Ramos (cell line): Measurements from ENCODE around the gene GRK3.

Source experiments
- in situ Hi-C: fragments of 300-500 bp; cut with MboI; formaldehyde crosslinking; loops from one replicate; pipeline ENCODE4 v1.14.3; 2022; ENCODE audit warnings: low sequenced_read_pairs; ENCODE audit not compliant: unreplicated experiment

The GRK3 gene

DNA sequence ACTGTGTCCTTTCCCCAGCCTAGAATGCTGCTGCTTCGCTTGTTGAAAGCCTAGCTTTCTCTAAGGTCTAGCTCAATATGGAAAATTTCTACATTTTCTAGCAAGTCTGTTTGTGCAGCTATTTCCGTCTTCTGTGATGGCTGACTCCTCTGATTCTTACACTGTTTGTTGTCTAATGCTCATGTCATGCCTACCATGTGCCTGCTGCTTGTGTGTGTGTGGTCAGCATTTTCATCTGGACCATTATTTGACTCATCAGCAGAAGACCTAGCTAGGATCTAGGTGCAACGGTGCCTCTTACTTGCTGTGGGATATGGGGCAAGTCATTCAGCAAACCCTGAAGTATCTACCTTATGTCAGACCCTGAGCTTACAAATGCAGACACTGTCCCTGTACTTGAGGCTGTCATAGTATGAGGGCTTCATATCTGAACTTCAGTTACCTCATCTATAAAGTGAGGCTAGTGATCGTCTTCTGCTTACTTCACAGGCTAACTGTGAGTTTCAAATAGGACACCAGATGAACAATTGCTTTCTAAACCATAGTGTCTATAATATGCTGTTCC is 91.0 kb downstream of the GRK3 start:
- in situ Hi-C loops = no loop called here

DNA sequence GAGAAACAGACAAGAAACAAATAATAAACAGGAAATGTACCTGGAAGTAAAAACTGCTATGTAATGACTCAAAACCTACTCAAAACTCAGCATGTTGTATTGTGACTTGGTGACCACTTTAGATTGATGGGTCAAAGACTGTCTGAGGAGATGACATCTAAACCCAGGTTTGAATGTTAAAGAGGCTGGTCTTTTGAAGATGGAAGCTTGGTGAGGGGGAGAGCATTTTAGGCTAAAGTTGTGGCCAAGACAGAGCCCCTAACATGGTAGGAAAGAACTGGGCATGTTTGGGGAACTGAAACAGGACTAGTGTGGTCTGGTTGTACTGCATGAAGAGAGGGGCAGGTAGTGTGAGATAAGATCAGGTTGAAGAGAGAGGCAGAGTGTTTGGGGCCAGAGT is 92.2 kb downstream of the GRK3 start:
- in situ Hi-C loops = no loop called here

DNA sequence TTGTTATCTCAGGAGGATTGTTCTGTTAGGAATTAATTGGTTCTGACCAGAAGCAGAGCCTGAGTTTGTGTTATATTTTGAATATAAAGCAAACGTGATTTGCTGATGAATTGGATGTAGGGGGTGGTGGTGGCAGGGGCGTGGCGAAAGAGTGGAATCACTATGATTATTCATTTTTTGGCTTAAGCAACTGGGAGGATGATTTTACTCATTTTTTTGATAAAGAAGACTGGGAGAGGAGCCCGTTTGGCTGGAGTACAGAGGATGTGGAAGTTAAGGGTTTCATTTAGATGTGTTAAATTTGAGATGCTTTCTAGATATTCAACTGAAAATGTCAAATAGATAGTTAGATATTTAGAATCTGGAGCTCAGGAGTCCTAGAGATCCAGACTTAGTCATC is 94.2 kb downstream of the GRK3 start:
- in situ Hi-C loops = no loop called here

DNA sequence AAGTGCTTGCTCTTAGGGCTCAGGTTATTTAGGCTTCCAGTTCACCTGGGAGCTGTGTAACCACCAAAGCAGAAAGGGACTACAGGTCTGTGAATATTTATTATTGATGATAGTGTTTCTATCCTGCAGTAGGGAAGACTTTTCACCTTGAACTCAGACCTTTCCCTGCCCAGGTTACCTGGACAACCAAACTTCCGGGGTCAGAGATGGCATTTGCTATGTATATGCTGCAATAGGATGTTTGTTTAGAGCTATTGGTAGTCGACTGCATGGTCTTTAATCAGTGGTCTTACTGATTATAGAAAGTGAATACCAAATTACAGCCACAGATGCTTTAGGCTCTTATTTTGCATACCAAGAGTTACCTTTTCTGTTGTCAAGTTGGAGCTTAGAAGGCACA is 94.9 kb downstream of the GRK3 start:
- in situ Hi-C loops = no loop called here

DNA sequence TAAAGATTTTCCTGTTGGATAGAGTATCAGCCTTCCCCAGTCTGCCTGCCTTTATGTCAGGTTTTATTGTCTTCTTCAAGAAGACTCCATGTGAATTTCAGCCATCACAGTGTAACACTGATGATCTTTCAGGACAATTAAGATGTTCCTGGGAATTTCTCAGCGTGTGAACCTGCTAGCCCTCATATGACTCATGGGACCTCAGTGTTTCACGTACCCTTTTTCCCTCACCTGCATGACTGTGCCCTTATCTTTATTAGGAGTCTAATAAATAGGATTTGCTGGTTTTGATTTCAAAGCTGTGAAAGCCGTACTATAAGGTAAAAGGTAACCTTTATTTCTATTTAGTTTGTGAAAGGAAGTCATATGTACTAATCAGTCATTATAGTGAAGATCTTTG is 95.9 kb downstream of the GRK3 start:
- in situ Hi-C loops = no loop called here

DNA sequence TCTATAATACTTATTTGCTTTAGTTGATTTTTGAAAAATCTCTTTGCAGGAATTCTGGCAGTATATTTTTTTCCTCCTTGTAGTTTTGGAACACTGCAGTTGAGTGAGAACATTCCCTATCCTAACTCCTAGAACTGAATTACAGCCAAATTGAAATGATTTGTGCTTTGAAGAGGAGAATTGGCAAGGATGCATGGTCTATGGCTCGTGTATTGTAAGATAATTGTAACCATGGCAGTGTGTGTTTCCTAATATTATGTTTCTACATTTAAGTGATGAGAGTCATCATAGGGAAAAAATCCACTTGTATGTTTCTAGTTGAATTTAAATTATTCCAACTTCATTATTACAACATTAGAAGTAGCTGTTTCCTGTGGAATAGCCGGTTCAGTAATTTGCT is 96.6 kb downstream of the GRK3 start:
- in situ Hi-C loops = no loop called here

DNA sequence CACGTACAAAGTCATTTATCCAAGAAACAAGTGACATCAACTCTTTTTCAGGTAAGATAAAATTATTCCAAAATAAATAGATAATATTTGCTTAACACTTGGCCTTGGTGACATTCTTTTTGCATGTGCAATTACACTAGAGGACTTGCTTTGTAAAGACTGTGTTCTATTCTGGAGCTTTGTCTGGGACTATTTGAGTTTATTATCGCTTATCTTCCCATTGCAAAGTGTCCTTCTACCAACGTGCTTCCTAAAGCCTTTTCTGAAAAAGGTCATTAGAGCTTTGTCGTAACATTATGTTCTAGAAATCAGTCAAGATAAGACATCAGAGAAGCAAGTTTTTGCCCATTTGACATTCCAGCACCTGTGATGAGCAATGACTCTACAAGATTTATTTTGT is 99.2 kb downstream of the GRK3 start:
- in situ Hi-C loops = no loop called here

DNA sequence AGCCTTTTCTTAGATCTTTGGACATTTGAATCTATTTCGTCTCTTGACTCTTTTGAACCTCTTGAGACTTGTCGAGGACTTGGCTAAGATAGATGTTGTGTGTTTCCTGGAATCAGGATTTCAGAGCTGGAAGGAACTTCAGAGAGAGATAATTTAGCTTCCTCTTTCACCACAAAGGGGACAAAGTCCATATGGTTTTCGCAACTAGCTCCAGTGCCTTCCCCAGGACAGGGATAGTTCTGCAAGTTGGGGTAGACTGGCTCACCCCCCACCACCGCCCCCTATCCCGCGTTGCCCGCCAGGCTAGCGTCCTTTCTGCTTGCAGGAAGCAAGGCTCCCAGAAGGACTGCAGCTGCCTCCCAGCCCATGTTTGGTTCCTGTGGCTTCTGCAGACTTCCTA is 101.8 kb downstream of the GRK3 start:
- in situ Hi-C loops = no loop called here

DNA sequence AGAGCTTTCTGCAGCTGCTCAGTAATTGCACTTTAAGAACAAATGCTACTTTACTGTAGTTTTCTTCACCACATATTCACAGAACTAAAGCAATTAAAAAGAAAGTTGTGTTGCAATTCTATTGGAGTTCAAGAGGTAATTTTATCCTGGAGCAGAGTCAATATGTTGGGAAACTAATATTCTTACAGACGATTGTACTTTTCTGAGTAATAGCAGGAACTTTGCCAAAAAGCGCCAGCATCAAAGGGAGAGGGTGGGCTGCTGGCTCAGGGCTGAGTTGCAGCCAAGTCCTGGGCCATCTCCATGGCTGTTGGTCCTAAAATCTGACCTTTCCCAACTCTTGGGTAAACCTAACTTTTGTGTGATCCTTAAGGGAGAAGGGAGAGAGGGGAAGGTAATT is 104.0 kb downstream of the GRK3 start:
- in situ Hi-C loops = no loop called here

DNA sequence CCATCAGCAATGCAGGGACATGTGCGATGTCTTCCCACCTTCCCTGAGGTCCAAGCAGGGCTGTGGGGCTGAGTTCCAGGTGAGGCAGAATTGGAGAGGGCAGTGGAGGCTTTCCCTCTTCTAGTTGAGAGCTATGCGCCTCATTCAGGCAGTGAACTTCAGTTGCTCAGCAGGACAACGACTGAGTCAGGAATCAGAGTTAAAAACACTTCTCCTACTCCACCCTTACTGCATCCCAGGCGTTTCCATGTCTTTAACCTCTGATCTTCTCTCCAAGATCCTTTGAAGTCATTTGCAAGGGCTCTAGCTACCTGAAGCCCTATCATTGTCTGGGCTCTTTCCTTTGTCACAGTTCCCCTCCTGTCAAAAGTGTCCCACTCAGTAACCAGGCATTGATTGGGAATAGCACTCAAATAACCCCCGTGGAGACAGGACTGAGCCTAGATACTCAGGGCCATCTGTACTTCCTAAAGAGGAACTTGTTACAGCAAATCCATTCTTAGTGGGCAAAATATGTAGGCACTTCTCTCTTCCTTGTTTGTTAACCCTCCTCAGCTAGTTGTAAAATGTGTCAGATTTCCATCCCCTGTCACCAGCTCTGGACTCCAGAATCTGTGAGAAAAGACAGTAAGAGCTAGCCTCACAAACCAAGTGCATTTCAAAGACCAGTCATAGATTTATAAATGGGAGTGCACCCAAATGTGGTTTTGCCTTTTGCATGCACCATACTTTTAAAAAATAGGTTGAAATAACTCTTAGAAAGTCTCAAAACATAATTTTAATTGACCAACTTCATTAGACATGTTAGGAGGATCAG is 105.0 kb downstream of the GRK3 start:
- in situ Hi-C loops = no loop called here

DNA sequence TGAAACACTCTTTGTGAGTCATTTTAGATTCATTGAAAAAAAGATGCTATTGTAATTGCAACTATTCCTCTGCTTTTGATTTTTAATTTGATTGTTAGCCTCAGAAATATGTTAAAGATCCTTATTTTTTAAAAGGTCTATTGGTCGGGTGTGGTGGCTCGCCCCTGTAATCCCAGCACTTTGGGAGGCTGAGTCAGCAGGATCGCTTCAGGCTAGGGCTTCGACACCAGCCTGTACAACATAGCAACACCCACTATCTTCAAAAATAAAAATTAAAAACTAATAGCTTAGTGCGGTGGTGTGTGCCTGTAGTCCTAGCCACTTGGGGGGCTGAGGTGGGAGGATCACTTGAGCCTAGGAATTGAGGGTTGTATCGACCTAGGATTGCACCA is 105.6 kb downstream of the GRK3 start:
- in situ Hi-C loops = no loop called here

DNA sequence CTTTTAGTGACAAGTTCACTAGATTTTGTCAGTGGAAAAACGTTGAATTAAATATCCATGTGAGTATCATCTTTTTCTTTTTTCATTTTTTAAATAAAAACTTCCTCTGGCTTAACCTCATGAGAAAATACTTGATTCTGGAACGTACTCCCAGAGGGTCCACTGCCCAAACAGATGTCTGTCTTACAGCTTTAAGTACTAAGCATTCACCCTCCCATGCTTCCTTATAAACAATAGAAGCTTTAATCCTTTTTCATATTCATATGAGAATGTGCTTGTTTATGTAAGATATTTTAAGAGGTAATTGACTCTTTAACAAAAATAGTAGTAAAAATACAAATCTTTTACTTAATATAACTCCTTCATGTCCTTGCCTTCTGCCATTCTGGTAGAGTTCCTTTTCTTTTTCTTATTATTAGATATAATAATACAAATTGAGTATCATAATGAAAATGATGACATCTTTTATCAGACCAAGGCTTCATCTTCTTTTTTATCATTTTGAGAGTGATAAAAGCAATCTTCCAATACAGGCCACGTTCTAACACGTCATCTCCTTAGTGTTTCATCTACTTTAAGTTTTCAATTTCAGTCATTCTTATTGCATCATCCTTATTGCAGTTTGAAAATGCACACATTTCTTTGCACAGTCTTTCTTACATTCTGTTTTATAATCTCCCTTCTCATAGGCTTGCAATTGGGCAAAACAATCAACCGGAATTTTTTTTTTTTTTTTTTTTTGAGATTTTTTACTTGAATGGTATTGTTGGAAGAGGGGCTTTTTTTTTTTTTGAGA is 108.0 kb downstream of the GRK3 start:
- in situ Hi-C loops = no loop called here

DNA sequence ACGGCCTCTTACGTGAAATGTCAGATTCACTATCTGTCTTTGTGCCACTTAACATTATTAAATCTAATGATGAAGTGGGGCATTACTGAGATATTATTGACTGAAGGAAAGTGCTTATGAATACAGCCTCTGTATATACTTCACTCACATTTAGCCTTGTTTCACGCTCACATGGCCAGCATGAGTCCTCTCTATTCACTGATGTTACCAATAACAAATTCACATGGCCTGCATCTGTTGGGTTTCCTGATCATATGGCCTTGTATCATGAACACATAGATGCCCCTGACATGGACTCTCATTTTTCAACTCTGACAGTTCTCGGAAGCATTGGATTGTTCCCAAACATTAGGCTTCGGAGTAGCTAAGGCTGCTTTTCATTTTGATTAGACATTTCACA is 109.2 kb downstream of the GRK3 start:
- in situ Hi-C loops = no loop called here

DNA sequence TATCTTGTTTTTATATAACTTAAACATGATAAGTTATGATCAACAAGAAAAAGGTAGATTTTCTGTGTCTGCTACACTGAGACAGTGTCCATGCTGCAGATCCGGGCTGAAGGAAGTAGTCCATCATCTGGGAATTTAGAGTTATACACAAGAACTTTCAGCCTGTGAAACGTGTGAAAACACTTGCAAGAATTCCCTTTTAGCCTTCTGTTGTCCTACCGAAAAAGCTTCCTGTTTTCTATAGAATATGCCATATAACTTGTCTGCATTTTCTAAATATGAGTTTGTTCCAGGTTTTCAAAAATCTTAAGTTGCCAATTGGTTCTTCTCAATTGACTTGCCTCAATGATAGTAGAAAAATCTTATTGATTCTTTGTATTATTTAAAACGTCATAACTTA is 113.2 kb downstream of the GRK3 start:
- in situ Hi-C loops = no loop called here

DNA sequence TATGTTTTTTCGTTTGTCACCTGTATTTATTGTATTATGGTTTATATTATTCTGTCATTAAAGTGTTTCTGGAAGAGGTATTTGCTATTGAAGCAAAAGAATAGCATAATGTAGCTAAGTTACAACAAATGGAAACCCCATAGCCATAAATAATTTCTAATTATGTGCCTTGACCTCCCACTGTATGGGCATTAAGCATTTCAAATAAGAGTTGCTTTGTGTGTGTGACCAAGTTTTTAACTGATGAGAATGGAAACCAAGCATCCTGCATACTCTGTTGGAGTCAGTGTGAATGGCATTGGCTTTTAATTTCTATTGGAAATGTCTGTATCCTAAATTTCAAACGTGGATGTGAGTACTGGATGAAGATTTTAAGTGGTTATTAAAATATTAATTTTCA is 115.6 kb downstream of the GRK3 start:
- in situ Hi-C loops = no loop called here

DNA sequence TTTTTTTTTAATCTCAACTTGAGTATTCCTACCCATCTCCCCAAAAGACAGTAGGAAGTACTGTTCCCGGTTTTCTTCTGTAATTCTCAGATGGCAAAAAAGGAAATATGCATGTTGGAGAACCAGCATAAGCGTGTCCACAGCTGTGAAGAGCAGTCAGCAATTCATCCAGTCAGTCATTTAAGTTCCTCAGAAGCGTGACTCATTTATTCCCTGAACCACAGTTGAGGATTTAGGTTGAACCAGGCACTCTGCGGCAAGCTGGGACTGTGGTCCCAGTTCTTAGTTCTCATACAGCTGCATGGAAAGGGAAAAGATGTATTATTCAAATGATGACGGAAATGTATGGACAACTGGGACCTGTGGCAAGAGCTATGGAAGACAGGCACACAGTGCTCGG is 116.5 kb downstream of the GRK3 start:
- in situ Hi-C loops = no loop called here

DNA sequence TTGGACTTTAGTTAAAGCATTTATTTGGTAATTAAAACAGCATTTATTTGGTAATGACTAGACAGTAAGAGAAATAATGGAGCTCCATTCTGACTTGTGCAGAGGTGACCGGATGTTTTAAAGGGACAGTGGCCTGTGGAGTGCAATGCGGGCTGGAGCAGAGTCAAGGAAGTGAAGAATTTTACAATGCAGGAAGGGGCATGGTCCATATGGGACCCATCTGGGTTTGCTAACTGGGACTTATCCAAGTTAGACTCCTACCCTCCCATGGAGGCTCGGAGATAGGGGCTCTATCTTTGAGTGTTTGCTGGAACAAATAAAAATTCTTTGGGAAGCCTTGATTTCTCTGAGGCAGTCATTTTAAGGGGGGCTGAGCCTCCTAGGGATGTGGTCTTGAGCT is 117.6 kb downstream of the GRK3 start:
- in situ Hi-C loops = no loop called here

DNA sequence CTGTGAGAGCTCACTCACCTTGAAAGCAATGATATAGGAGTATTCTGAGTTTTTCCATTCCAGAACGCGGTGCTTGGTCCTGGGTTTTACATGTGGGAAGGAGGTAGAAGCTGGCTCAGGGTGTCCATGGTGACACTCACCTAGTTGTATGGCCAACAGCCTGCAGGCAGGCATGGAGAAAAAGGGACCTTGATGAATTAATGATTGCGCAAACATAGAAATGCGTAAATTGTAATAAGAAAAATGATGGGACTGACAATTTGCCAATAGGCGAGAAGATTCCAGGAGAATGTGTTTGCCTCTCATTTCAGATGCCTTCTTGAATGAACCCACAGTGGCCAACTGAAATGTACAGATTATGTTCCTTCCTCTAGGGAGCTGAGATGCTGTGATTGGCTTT is 124.2 kb downstream of the GRK3 start:
- in situ Hi-C loops = no loop called here

DNA sequence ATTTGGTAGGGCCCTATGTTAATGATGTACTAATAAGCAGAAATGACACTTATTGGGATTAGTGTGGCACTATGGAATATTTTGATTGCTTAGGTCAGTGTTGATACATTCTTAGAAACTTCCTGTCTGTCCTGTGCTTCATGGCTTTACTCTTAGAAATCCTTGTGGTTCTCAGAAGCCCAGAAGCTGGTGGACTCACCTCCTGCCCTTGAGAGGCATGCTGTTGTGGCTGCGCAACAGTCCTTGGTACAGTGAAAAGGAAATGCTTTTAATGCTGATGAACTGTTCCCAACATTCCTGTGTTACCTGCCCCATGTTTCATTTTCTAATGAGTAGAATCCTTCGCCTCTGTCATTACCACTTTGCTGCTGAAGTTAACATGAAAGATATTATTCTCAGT is 125.2 kb downstream of the GRK3 start:
- in situ Hi-C loops = no loop called here

DNA sequence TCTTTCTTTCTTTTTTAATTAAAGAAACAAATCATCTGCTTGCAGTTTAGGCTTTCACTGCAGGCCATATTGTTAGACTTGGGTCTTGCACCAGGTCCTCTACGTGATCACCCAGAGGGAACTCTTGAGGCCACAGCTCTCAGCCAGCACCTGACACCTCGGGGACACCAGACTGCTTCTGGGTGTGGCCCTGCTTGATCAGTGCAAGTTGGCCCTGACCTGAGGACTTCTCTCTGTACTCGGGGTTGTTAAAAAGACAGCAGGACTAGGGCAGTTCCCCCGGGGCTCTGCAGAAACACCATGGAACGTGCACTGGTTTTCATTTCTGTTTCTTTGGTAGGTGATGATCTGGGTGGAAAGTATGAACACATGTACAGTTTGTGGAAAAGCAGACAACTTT is 126.3 kb downstream of the GRK3 start:
- in situ Hi-C loops = no loop called here

DNA sequence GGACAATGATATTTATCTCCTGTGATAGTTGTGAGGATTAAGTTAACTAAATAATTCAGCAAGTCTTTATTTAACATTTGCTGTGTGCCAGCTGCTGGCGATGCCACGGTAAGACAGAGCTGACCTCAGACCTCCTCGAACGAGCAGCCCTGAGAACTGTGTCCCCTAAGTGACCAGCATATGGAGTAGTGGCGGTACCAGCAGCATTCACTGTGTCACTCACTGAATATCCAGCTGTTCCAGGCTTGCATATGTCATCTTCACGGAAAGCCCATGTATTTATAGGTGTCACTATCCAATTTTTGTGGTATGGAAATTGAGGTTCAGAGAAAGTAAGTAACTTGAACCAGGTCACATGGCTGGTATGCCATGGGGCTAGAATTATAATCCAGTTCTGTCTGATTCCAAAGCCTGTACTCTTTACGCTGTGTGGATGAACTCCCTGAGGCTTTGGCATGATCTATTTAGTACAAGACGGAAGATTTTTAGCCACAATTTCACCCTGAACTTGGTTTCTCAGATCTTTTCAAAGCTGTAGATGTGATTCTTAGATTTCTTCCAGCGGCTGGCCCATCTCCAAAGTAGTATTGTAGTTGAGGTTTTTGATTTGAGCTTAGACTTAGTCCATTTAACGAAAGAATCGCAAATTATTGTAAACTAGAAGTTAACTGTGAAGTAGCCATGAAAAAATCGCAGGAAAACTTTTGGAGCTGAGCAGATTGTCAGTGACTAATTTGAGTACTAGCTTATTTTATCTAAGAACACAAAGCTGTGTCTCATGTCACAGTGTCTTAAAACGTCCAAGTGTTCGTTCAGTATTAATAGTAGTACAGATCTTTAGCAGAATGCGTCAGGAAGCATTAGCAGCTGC is 128.2 kb downstream of the GRK3 start:
- in situ Hi-C loops = no loop called here
